Pancreas (tissue), 10 donors: ENCODE measurements around the gene BLOC1S1. TPM values are rescaled to one million over a fixed set of nuclear protein-coding genes. Genes with fewer than 3 reads are reported as not detected.

ENCODE experiments used
- ATAC-seq, 4 donors: fragments of 200-7000 bp; cut with Tn5 transposase; one replicate each; pipeline versions ENCODE4 v1.8.0 to v1.9.1; 2020; ENCODE audit warnings: mild to moderate bottlenecking in 4 of 4, moderate library complexity in 4 of 4
- DNase-seq, 6 donors: peaks; one replicate each; pipeline ENCODE4 v3.0.0-alpha.2; 2020
- FAIRE-seq: peaks from 2 replicates; lab custom pipeline; 2012; peaks lifted over from hg19 to GRCh38; lab: Jason Lieb, UNC
- H3K27ac ChIP-seq, 4 donors: fragments of 200-600 bp; sonication (generic); 1 replicate in 3 of 4; 2 replicates in 1 of 4; pipeline versions ENCODE4 v1.5.0 to v1.8.0; 2020
- H3K27me3 ChIP-seq, 4 donors: fragments of 200-600 bp; one replicate each; pipeline ENCODE4 v1.8.0; 2021
- H3K36me3 ChIP-seq, 3 donors: fragments of 200-600 bp; sonication (generic) in 1 of 3; one replicate each; pipeline versions ENCODE4 v1.5.0 to v1.8.0; 2020 to 2021
- H3K4me1 ChIP-seq, 3 donors: fragments of 200-600 bp; one replicate each; pipeline ENCODE4 v1.8.0; 2021
- H3K4me3 ChIP-seq, 4 donors: fragments of 200-600 bp; sonication (generic) in 2 of 4; one replicate each; pipeline versions ENCODE4 v1.5.0 to v1.8.0; 2020 to 2021
- H3K9me3 ChIP-seq, 4 donors: fragments of 200-600 bp; one replicate each; pipeline ENCODE4 v1.8.0; 2021
- CTCF ChIP-seq, 4 donors: fragments of 200-600 bp; sonication (generic) in 3 of 4; IDR thresholded peaks; one replicate each; pipeline versions ENCODE4 v1.5.0 to v1.8.0; 2021; ENCODE audit warnings: antibody characterized with exemption in 4 of 4
- WGBS, 2 donors: extraction: QIAGEN DNeasy Blood & Tissue Kit; methylation state at CpG; one replicate each; pipeline ENCODE4 v1.1.7; 2013; 5-methylcytosine and 5-hydroxymethylcytosine counted together
- intact Hi-C, 3 donors: fragments of 100-400 bp; cut with DNase I; formaldehyde crosslinking; loops; one replicate each; pipeline versions ENCODE4 v1.11.1 to v1.14.2; 2022
- polyA plus RNA-seq, 2 donors: library from polyadenylated mRNA; stranded (reverse); fragments of 200-250 nt; gene quantifications; one replicate each; pipeline ENCODE4 v1.2.3, GENCODE V29; 2013
- total RNA-seq, 6 donors: library from RNA; stranded (reverse); fragmentation: NEBNext Ultra II Directional in 4 of 6; extraction: Animal tissue kit (Norgen Biotek cat#: 25700) in 4 of 6; gene quantifications; one replicate each; pipeline versions ENCODE4 v1.2.1 to v1.2.4, GENCODE V29; 2021 to 2023
- donor health status: healthy with polysubstance abuse.
- donor health status: DM: no; HTN: no; CAD: no; lungs with moderate emphysema.
- donor health status: DM: no; HTN: no; CAD: no.
- donor health status: control.
- donor health status: control.
- donor health status: Bipolar disorder and iron deficiency.
- donor health status: DM: yes; HTN: yes; CAD: no.
- donor health status: DM: no; HTN: no; CAD: no.
- donor health status: DM: no; HTN: no; CAD: no.
- donor health status: DM: yes; HTN: yes; CAD: no.

Gene BLOC1S1
- total and polyA plus RNA-seq, 8 donors = 32.5 to 155 (median 47.7) TPM

DNA sequence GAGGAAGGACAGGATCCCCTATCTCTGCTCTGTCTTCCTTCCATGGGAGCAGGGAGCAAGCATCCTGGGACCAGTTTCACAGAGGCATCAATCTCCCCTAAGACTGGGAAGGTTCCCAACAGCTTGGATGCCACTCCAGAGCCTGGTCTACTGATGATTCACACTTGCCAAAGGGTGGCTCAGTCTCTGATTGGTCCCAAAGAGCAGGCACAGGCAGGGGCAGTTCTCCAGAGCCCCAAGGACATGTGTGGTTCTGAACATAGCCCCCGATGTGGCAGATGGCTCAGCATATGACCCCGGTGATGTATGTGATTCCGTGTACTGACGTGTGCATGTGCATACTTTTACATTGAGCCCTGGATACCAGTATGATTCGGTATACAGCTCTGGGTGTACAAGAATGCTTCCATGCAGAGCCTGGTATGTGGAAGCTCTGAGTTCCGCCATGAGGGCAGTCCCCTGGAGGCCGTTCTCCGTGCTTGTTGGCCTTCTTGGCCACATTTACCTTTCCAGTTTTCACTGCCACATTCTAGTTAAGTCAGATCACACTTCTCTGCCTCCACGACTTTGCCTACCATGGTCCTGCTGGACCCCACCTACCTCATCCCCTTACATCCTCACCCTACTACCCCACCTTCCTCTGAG lies 29.4 kb upstream of the BLOC1S1 start:
- ATAC-seq (no peak), DNase-seq (peak in 1 of 6 donors; percentile 17), FAIRE-seq (no peak)
- Histone ChIP-seq H3K27me3 (no peaks in the 10 kb centered on the region), H3K27ac (no peak overlapping the region), H3K36me3 (no peaks in the 10 kb centered on the region), H3K4me3 (no peak overlapping the region), H3K4me1 (peaks cover 0 to 6% (median 0%) of the 10 kb centered on the region in 3 donors), H3K9me3 (no peaks in the 10 kb centered on the region)
- intact Hi-C loops = no loop called here
- WGBS, 2 donors = 79 to 84% methylated on average over 9 of the region's 9 CpGs
- TF ChIP-seq CTCF (IDR thresholded peaks at IDR 0.05) = no peak

DNA sequence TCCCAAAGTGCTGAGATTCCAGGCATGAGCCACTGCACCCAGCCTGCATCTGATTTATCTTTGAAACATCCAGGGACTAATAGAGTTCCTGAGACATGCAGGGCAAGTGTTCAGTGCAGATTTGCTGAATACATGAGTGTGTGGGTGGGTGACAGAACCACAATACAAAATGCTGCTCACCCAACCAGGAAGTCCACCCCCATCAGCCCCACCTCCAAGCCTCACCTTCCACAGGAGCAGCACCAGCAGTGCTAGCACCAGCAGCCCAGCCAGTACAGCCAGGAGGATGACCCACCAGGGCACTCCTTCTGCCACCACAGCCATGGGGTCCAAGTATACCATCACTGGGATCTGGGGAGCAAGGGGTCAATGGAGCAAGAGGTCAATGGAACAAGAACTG lies 28.1 kb upstream of the BLOC1S1 start:
- ATAC-seq = no peak
- H3K27me3 ChIP-seq = no peaks in the 10 kb centered on the region
- no peak for FAIRE-seq
- no peak overlapping the region for H3K4me3 ChIP-seq
- no peaks in the 10 kb centered on the region for H3K4me1 ChIP-seq
- intact Hi-C loops = no loop called here
- no peaks in the 10 kb centered on the region for H3K36me3 ChIP-seq
- peak in 1 of 6 donors; percentile 26 for DNase-seq
- no peak overlapping the region for H3K27ac ChIP-seq
- no peak for TF ChIP-seq CTCF (IDR thresholded peaks at IDR 0.05)
- H3K9me3 ChIP-seq = no peaks in the 10 kb centered on the region

DNA sequence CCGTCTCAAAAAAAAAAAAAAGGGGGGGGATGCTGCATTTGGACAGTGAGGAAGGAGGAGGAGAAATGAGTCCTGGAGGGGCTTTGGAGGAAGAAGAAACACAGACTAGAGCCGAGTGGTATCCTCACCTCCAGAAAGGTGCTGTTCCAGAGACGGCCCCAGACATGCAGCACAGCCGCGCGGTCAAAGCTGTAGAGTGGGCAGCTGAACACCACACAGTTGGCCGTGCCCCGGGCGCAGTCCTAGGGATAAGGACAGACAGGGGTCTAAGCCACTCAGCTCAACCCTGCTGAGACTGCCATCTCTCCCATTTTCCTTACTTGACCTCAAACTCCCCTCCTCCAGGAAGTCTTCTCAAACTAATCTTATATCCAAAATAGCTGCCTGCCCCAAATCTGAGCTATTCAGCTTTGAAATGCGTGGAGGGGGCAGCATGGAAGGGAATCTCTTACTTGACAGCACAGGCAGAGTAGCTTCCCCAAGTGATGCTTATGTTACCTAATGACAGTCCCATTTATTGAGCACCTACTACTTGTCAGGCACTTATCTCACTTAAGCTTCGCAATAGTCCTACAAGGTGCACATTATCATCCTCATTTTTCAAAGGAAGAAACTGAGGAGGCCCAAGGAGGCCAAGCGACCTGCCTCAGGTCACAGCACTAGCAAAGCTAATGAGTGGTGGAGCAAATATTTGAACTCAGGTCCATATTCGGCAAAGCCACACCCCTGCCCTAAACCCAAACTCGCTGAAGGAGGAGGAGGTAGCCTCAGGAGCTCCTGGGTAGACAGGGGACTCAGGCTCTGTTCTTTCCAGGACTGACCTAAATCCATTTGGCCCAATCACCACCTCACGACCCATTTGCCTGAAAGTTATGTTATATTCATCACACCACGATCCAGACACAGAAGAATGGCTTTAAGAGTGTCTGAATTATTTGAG lies 26.9 kb upstream of the BLOC1S1 start:
- no peak for FAIRE-seq
- H3K27ac ChIP-seq = no peak overlapping the region
- intact Hi-C loops = no loop called here
- no peak for TF ChIP-seq CTCF (IDR thresholded peaks at IDR 0.05)
- H3K4me3 ChIP-seq = no peak overlapping the region
- 85 to 90% methylated on average over 16 of the region's 16 CpGs for WGBS, 2 donors
- DNase-seq = peak in 1 of 6 donors; percentile 43
- no peaks in the 10 kb centered on the region for H3K27me3 ChIP-seq
- H3K36me3 ChIP-seq = no peaks in the 10 kb centered on the region
- no peak for ATAC-seq
- no peaks in the 10 kb centered on the region for H3K4me1 ChIP-seq
- no peaks in the 10 kb centered on the region for H3K9me3 ChIP-seq

DNA sequence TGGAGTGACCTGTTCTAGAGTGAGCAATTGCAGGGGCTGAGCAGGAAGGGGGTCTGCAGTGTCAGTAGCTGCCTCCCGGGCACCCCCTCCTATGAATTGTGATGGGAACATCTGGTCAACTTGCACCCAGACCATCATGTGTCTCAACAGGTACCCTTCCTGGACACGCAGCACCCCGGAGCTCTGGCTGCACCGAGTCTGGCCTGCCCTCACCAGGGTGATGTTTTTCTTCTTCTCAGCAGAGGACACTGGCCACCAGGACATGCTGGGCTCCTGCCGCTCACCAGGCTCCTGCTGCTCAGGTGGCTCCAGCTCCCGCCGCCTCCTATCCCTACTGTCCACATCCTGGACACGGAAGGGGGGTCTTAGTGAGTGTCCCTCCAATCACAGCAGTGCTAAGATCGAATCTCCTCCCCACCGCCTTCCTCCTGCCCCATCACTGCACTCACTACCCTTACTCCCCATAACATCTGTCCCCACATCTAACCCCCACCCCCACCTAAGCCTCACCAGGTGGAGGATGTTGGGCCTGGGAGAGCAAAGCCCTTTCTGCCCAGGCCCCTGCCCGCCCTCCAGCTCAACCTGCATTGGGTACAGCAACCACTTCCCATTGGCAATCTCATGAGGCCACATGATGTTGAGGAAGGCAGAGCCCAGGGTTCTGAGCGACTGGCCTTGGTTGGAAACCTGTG lies 23.1 kb upstream of the BLOC1S1 start:
- H3K36me3 ChIP-seq = no peaks in the 10 kb centered on the region
- ATAC-seq (no peak), FAIRE-seq (no peak), DNase-seq (no peak)
- no peak overlapping the region for H3K4me3 ChIP-seq
- intact Hi-C loops = no loop called here
- H3K9me3 ChIP-seq = no peaks in the 10 kb centered on the region
- H3K27me3 ChIP-seq = no peaks in the 10 kb centered on the region
- no peak for TF ChIP-seq CTCF (IDR thresholded peaks at IDR 0.05)
- no peaks in the 10 kb centered on the region for H3K4me1 ChIP-seq
- 88 to 90% methylated on average over 12 of the region's 12 CpGs for WGBS, 2 donors
- H3K27ac ChIP-seq = no peak overlapping the region
